LNCaP clone FGC (cell line): ENCODE data around the gene FBXO39.
"Not testable (repeated sequence)": the region's sequence is repeated elsewhere in the genome, so short reads cannot be mapped to it uniquely, and the experiment has no call there.

ENCODE experiments used
- DNase-seq: peaks from one replicate; pipeline ENCODE4 v3.0.0-alpha.2; 2011; ENCODE audit warnings: low read depth
- H3K4me3 ChIP-seq: 2 replicates; pipeline ENCODE4 v1.5.1; 2011; ENCODE audit warnings: mild to moderate bottlenecking, low read depth, low read length, control low read depth
- TF ChIP-seq, protein P1 (sequence below): IDR thresholded peaks from 2 replicates; pipeline ENCODE4 v1.5.1; 2012; ENCODE audit warnings: mild to moderate bottlenecking; ENCODE audit not compliant: control insufficient read depth, insufficient read depth; ENCODE audit errors: extremely low read depth

FBXO39 gene

DNA sequence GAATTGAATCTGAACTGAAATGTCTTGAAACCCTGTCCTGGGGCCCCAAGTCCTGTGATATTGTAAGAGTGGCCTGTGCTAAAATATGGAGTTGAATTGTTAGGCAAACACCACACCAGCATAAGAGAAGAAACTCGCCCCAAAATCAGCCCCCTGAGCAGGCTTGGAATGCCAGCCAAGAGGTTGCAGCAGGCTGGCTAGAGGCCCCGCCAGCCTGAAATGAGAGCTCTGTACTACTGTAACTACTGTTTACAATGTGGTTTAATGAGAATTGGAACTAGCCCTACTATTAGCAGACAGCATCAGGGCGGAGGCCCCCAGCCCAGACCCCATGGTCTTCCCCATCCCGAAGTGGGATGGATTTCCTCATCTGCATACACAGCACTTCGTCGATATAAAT lies 23.7 kb downstream of the FBXO39 start:
- H3K4me3 ChIP-seq = no peak overlapping the region
- DNase-seq = no peak
- TF ChIP-seq, protein P1, sequence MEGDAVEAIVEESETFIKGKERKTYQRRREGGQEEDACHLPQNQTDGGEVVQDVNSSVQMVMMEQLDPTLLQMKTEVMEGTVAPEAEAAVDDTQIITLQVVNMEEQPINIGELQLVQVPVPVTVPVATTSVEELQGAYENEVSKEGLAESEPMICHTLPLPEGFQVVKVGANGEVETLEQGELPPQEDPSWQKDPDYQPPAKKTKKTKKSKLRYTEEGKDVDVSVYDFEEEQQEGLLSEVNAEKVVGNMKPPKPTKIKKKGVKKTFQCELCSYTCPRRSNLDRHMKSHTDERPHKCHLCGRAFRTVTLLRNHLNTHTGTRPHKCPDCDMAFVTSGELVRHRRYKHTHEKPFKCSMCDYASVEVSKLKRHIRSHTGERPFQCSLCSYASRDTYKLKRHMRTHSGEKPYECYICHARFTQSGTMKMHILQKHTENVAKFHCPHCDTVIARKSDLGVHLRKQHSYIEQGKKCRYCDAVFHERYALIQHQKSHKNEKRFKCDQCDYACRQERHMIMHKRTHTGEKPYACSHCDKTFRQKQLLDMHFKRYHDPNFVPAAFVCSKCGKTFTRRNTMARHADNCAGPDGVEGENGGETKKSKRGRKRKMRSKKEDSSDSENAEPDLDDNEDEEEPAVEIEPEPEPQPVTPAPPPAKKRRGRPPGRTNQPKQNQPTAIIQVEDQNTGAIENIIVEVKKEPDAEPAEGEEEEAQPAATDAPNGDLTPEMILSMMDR = no peak

DNA sequence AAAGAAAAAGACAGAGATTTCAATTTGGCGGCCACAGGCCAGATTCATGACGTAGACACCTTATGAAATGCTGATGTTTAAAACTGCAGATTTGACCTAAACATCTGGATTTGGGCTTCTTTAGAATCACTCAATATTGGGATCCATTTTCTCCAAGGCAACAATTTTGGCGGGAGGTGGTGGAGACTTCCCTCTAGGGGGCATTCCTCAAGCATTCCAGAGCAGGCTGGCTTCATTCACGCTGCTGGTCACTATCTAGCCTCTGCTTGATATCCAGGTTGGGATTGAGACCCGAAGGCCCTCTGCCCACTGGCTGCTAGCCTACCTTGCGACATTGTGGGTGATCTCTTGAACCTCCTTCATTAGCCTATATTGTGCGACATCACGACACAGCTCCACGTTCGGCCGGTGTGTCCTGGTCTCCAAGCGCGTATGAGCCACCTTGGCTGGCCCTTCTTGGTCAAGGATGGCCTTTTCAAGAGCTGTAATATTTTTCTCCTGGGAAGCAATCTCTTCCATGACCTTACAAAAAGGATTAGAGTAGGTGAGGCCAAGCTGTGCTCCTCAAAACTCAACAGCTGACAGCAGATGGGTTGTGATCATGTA lies 24.5 kb downstream of the FBXO39 start:
- H3K4me3 ChIP-seq = no peak overlapping the region
- TF ChIP-seq, protein P1 = no peak
- no peak for DNase-seq

DNA sequence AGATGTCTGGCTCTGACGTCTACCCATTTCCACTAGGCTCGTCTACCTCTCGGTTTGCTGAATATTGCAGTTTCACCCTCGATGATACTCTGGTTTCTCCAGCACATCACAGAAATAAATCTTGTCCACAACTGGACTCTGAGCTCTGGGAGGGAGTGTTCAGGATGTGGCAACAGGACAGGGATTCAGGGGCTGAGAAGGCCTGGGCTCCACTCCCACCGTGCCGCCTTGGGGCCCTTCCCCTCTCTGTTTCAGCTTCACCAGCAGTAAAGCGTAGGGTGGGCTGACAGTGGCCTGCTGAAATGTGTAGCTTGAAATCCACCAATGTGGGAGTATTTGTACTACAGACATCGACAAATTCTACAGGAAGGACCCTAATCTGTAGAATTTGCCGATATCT lies 35.5 kb downstream of the FBXO39 start:
- no peak for DNase-seq
- TF ChIP-seq, protein P1 = no peak
- H3K4me3 ChIP-seq = no peak overlapping the region

DNA sequence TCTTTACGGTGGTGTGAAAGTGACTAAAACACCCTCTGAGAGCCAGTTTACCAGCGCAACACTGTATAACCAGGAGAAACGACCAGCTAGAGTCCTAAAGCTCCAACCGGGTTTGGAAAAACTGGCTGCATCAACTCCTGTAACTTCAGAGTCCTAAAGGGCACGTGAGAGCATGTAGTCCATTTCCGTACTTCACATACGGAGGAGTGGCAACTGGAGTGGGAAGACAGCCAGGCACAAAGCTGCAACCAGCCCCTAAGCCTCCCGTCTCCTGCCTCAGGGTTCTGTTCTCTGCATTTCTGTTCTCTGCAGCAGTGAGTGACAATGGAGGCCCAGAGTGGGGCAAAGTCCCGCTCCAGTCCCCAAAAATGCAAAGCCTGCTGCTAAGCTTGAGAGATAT lies 36.3 kb downstream of the FBXO39 start:
- no peak overlapping the region for H3K4me3 ChIP-seq
- no peak for DNase-seq
- TF ChIP-seq, protein P1 = no peak

DNA sequence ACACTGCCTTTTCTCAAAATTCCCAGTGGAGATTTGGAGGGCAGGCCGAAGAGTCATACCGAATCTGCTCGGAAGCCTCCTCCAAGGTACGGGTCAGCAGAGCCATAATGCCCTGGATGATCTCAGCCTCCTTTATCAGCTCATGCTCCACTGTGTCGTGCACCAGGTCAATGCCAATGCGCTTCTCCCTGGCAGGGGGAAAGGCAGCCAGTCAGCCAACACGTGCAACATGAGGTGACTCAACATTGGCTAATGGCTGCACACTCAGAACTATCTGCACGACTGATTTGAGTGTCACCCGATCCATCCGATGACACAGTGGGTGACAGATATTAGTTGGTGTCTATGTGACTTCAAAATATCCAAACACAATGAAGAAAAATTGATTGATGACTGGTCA lies 39.8 kb downstream of the FBXO39 start:
- TF ChIP-seq, protein P1 = no peak
- DNase-seq = no peak
- no peak overlapping the region for H3K4me3 ChIP-seq

DNA sequence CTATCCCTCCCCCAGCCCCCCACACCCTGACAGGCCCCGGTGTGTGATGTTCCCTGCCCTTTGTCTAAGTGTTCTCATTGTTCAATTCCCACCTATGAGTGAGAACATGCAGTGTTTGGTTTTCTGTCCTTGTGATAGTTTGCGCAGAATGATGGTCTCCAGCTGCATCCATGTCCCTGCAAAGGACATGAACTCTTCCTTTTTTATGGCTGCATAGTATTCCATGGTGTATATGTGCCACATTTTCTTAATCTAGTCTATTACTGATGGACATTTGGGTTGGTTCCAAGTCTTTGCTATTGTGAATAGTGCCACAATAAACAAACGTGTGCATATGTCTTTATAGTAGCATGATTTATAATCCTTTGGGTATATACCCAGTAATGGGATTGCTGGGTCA lies 40.4 kb downstream of the FBXO39 start:
- H3K4me3 ChIP-seq, DNase-seq: not testable (repeated sequence)

DNA sequence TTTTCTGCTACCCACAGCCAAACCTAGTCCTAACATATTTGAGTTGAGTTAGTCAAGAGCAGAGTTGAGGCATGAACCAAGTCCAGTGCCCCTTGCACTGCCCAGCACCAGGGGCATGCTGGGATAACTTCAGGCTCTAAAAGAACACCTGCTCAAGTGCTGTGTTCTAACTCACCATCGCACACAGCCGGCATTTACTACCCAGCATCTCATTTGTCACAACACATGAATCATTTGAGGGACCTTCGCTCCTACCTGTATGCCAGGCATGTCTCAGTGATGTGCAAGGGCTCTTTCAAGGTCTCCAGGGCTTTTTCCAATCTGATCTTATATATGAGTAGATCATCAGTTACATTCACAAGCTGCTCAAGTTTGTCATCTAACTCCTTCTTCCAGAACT lies 42.9 kb downstream of the FBXO39 start:
- DNase-seq = no peak
- H3K4me3 ChIP-seq = no peak overlapping the region
- TF ChIP-seq, protein P1 = no peak
